HG03196 (cell line): Measurements from ENCODE around the gene POLK.
A peak's percentile ranks its signal among the peaks of the same experiment; 100 is the strongest.
"Not testable (repeated sequence)": the region's sequence is repeated elsewhere in the genome, so short reads cannot be mapped to it uniquely, and the experiment has no call there.

Source experiments
- ATAC-seq: cut with Tn5 transposase; IDR thresholded peaks from one replicate; pipeline ENCODE4 v1.9.1; 2021; ENCODE audit not compliant: unreplicated experiment

POLK gene

GRCh38 chr5:75546830-75547229 is 35.1 kb downstream of the POLK start:
- ATAC-seq: no peak

GRCh38 chr5:75547812-75548211 is 36.1 kb downstream of the POLK start:
- ATAC-seq: no peak

- ATAC-seq: no peak
Measured at GRCh38 chr5:75550597-75550996, 38.9 kb downstream of the POLK start.

GRCh38 chr5:75551471-75551870 is 39.8 kb downstream of the POLK start:
- no peak for ATAC-seq

GRCh38 chr5:75552764-75553163 is 41.1 kb downstream of the POLK start:
- ATAC-seq: no peak

GRCh38 chr5:75553358-75553757 is 41.7 kb downstream of the POLK start:
- no peak for ATAC-seq

GRCh38 chr5:75558221-75558620 is 46.5 kb downstream of the POLK start:
- ATAC-seq: no peak

GRCh38 chr5:75558981-75559632 is 47.4 kb downstream of the POLK start:
- ATAC-seq: no peak

GRCh38 chr5:75560655-75561054 is 49.0 kb downstream of the POLK start:
- not testable (repeated sequence) for ATAC-seq

- not testable (repeated sequence) for ATAC-seq
Measured at GRCh38 chr5:75565991-75566709, 54.5 kb downstream of the POLK start.

GRCh38 chr5:75566710-75567309 is 55.1 kb downstream of the POLK start:
- ATAC-seq: peak; percentile 79

- ATAC-seq: peak; percentile 41
Measured at GRCh38 chr5:75567710-75568109, 56.0 kb downstream of the POLK start.

GRCh38 chr5:75568202-75568601 is 56.5 kb downstream of the POLK start:
- ATAC-seq: no peak

GRCh38 chr5:75571547-75571946 is 59.9 kb downstream of the POLK start:
- ATAC-seq: no peak

GRCh38 chr5:75574791-75575190 is 63.1 kb downstream of the POLK start:
- ATAC-seq: no peak

GRCh38 chr5:75578280-75578679 is 66.6 kb downstream of the POLK start:
- not testable (repeated sequence) for ATAC-seq

- ATAC-seq: no peak
Measured at GRCh38 chr5:75584641-75585040, 73.0 kb downstream of the POLK start.

GRCh38 chr5:75588666-75589065 is 77.0 kb downstream of the POLK start:
- no peak for ATAC-seq

GRCh38 chr5:75600535-75600934 is 88.8 kb downstream of the POLK start:
- no peak for ATAC-seq

- no peak for ATAC-seq
Measured at GRCh38 chr5:75601567-75601966, 89.9 kb downstream of the POLK start.

- ATAC-seq: no peak
Measured at GRCh38 chr5:75601996-75602395, 90.3 kb downstream of the POLK start.

GRCh38 chr5:75603371-75603770 is 91.7 kb downstream of the POLK start:
- ATAC-seq: no peak
